Keratinocyte (primary cell): Measurements from ENCODE around the gene DMAC2L. TPM values are rescaled to one million over a fixed set of nuclear protein-coding genes. Genes with fewer than 3 reads are reported as not detected.

Experiments used
- DNase-seq: peaks from one replicate; pipeline ENCODE4 v3.0.0-alpha.2; 2011; ENCODE audit warnings: low read depth, missing footprints, low spot score
- FAIRE-seq: peaks from 2 replicates; lab custom pipeline; 2011; peaks lifted over from hg19 to GRCh38; lab: Jason Lieb, UNC
- H2AFZ ChIP-seq: 2 replicates; pipeline ENCODE4 v1.6.0; 2012; ENCODE audit warnings: low read length, control low read depth, inconsistent platforms; ENCODE audit not compliant: control insufficient read depth
- H3K27ac ChIP-seq: 2 replicates; pipeline ENCODE4 v1.5.1; 2011; ENCODE audit warnings: low read length; ENCODE audit not compliant: control insufficient read depth, insufficient read depth
- H3K27me3 ChIP-seq: 3 replicates; pipeline ENCODE4 v1.6.0; 2011; ENCODE audit warnings: low read length; ENCODE audit not compliant: control insufficient read depth, insufficient read depth; ENCODE audit errors: extremely low read depth
- H3K36me3 ChIP-seq, 2 experiments: 2 replicates in 1 of 2; 3 replicates in 1 of 2; pipeline ENCODE4 v1.5.1; 2011; ENCODE audit warnings: low read length in 2 of 2, mild to moderate bottlenecking in 1 of 2; ENCODE audit not compliant: control insufficient read depth in 2 of 2, insufficient read depth in 2 of 2; ENCODE audit errors: extremely low read depth in 1 of 2
- H3K4me1 ChIP-seq: 3 replicates; pipeline ENCODE4 v1.5.1; 2011; ENCODE audit warnings: low read length; ENCODE audit not compliant: control insufficient read depth, insufficient read depth; ENCODE audit errors: extremely low read depth
- H3K4me2 ChIP-seq: 3 replicates; pipeline ENCODE4 v1.6.0; 2011; ENCODE audit warnings: low read depth, low read length; ENCODE audit not compliant: control insufficient read depth, insufficient read depth; ENCODE audit errors: extremely low read depth
- H3K4me3 ChIP-seq, 3 experiments: fragments of 200-600 bp in 1 of 3; sonication (generic) in 1 of 3; 2 replicates in 2 of 3; 3 replicates in 1 of 3; pipeline ENCODE4 v1.5.1; 2011 to 2016; ENCODE audit warnings: low read length in 3 of 3, mild to moderate bottlenecking in 3 of 3, control low read depth in 2 of 3, inconsistent platforms in 1 of 3, low read depth in 1 of 3, mixed read lengths in 1 of 3, mixed run types in 1 of 3, moderate library complexity in 1 of 3; ENCODE audit not compliant: control insufficient read depth in 2 of 3, insufficient read depth in 2 of 3; ENCODE audit errors: extremely low read depth in 1 of 3
- H3K79me2 ChIP-seq: 2 replicates; pipeline ENCODE4 v1.6.0; 2012; ENCODE audit warnings: low read length; ENCODE audit not compliant: control insufficient read depth, insufficient read depth
- H3K9ac ChIP-seq: 3 replicates; pipeline ENCODE4 v1.6.0; 2011; ENCODE audit warnings: low read length; ENCODE audit not compliant: control insufficient read depth, insufficient read depth; ENCODE audit errors: extremely low read depth
- H3K9me1 ChIP-seq: 3 replicates; pipeline ENCODE4 v1.6.0; 2011; ENCODE audit warnings: low read length; ENCODE audit not compliant: control insufficient read depth, insufficient read depth; ENCODE audit errors: extremely low read depth
- H3K9me3 ChIP-seq: 2 replicates; pipeline ENCODE4 v1.5.1; 2012; ENCODE audit warnings: low read depth, low read length; ENCODE audit not compliant: control insufficient read depth
- H4K20me1 ChIP-seq: 3 replicates; pipeline ENCODE4 v1.6.0; 2011; ENCODE audit warnings: low read length; ENCODE audit not compliant: control insufficient read depth, insufficient read depth; ENCODE audit errors: extremely low read depth
- EZH2 ChIP-seq: IDR thresholded peaks from one replicate; pipeline ENCODE4 v1.6.1; 2012; ENCODE audit warnings: inconsistent platforms, mild to moderate bottlenecking, low read length, moderate library complexity
- dilution Hi-C: fragments of 300-500 bp; cut with MboI; formaldehyde crosslinking; loops from one replicate; pipeline ENCODE4 v1.7.0; 2020; ENCODE audit warnings: low sequenced_read_pairs; ENCODE audit not compliant: extremely low pct_ligation_motif_present
- polyA plus RNA-seq, 5 experiments: library from polyadenylated mRNA; depleted of rRNA in 3 of 5; stranded (reverse) in 3 of 5; stranded (forward) in 1 of 5; unstranded in 1 of 5; fragments of >200 nt; gene quantifications; 1 replicate in 1 of 5; 2 replicates in 3 of 5; 3 replicates in 1 of 5; pipeline versions ENCODE4 v1.2.1 to v1.2.3, GENCODE V29; 2011 to 2012; ENCODE audit warnings: missing spikeins in 2 of 5, low read depth in 1 of 5, low replicate concordance in 1 of 5
- TF ChIP-seq, protein P1 (sequence below), 3 experiments: IDR thresholded peaks in 1 of 3; conservative IDR thresholded peaks in 1 of 3; optimal IDR thresholded peaks in 1 of 3; 2 replicates in 2 of 3; 3 replicates in 1 of 3; pipeline versions ENCODE3 to v1.5.1; 2011; ENCODE audit warnings: low read length in 3 of 3, mild to moderate bottlenecking in 3 of 3, moderate library complexity in 2 of 3, control low read depth in 1 of 3, inconsistent platforms in 1 of 3; ENCODE audit not compliant: insufficient read depth in 2 of 3; ENCODE audit errors: extremely low read depth in 1 of 3

Gene DMAC2L
- polyA plus RNA-seq, 1 donor (not counting 4 experiments of a cell fraction or from before 2014, with no cell fraction given), result 12.4 TPM

DNA sequence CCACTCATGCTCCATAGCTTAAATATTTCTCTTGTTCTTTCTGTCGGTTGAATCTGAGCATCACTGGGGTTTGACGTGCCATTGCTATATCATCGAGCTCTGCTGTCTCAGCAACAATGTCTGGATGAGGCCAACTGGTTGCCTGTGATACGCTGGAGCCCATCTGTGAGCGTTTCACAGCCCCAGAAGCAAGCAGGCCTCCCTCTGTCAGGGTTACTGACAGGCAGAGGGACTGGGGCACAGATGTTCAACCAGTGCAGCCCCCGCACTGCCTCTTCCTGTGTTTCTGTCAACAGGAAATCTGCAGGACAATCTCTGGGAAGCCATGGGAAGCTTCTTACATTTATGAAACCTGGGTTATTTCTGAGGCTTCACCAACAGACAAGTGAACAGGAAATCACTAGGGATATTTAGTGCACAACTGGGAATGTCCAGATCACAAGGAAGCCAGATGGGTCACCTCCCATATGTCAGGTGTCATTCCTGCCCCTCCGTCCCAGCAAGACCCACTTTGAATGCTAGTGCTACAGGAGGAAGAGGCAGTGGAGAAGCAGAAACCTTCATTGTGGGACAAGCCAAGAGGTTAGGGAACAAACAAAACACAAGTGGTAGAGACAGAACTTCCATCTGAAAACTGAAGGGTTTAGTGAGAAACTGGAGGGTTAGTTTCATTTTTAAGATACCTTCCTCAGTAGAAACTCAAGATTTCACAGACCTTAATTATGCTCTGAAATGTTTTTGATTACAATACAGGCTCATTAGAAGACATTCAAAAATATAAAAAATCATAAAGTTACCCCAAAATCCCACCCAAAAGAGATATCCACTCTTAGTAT lies 24.1 kb downstream of the DMAC2L start:
- no peak for TF ChIP-seq EZH2
- TF ChIP-seq, protein P1, sequence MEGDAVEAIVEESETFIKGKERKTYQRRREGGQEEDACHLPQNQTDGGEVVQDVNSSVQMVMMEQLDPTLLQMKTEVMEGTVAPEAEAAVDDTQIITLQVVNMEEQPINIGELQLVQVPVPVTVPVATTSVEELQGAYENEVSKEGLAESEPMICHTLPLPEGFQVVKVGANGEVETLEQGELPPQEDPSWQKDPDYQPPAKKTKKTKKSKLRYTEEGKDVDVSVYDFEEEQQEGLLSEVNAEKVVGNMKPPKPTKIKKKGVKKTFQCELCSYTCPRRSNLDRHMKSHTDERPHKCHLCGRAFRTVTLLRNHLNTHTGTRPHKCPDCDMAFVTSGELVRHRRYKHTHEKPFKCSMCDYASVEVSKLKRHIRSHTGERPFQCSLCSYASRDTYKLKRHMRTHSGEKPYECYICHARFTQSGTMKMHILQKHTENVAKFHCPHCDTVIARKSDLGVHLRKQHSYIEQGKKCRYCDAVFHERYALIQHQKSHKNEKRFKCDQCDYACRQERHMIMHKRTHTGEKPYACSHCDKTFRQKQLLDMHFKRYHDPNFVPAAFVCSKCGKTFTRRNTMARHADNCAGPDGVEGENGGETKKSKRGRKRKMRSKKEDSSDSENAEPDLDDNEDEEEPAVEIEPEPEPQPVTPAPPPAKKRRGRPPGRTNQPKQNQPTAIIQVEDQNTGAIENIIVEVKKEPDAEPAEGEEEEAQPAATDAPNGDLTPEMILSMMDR (optimal IDR thresholded peaks at IDR 0.05 in 1 of 3, IDR thresholded peaks at IDR 0.05 in 1 of 3, conservative IDR thresholded peaks at IDR 0.05 in 1 of 3; ENCODE audit: extremely low read depth in 1 of 3, insufficient read depth in 2 of 3, low read length in 3 of 3), result no peak
- Histone ChIP-seq H3K9ac (no peak overlapping the region), H3K36me3 (peaks cover 0 to 2% of the 10 kb centered on the region in 2 experiments), H3K27me3 (no peaks in the 10 kb centered on the region), H2AFZ (no peak overlapping the region), H3K4me2 (no peak overlapping the region), H3K9me3 (no peaks in the 10 kb centered on the region), H3K27ac (no peak overlapping the region), H3K9me1 (peaks cover 2% of the 10 kb centered on the region), H3K4me3 (no peak overlapping the region), H3K79me2 (no peaks in the 10 kb centered on the region), H4K20me1 (no peaks in the 10 kb centered on the region), H3K4me1 (peaks cover 25% of the 10 kb centered on the region)
- dilution Hi-C loops, result no loop called here
- no peak for DNase-seq
- no peak for FAIRE-seq

DNA sequence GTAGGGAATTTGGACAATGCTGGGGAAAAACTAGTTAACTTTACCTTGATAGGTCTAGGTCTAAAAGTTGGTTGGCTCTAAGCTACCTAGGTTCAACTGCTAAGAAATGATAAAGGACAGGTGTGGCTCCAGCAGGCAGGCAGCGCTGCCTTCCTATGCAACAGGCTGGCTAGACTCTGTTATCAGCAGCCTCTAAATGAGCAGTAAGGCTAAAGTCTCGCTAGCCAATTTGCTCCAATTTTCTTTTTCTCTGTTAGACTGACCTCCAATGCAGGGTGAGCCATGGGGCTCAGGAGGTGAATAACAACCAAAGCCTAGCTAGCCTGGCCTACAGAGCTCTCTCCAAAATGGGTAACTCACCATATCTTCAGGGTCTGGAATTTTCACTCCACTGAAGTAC lies 26.5 kb downstream of the DMAC2L start:
- no peak overlapping the region for H3K4me2 ChIP-seq
- H3K27me3 ChIP-seq, result no peaks in the 10 kb centered on the region
- DNase-seq (no peak), FAIRE-seq (no peak)
- H3K9ac ChIP-seq, result no peak overlapping the region
- H4K20me1 ChIP-seq, result no peaks in the 10 kb centered on the region
- peaks cover 26% of the 10 kb centered on the region for H3K4me1 ChIP-seq
- no peaks in the 10 kb centered on the region for H3K9me3 ChIP-seq
- H3K36me3 ChIP-seq, result no peaks in the 10 kb centered on the region
- H3K4me3 ChIP-seq, result no peak overlapping the region
- H3K9me1 ChIP-seq, result peaks cover 2% of the 10 kb centered on the region
- TF ChIP-seq EZH2, result no peak
- TF ChIP-seq, protein P1 (optimal IDR thresholded peaks at IDR 0.05 in 1 of 3, IDR thresholded peaks at IDR 0.05 in 1 of 3, conservative IDR thresholded peaks at IDR 0.05 in 1 of 3; ENCODE audit: extremely low read depth in 1 of 3, insufficient read depth in 2 of 3, low read length in 3 of 3), result no peak
- H2AFZ ChIP-seq, result no peak overlapping the region
- H3K27ac ChIP-seq, result no peak overlapping the region
- dilution Hi-C loops, result no loop called here
- H3K79me2 ChIP-seq, result no peaks in the 10 kb centered on the region
